Spinal cord (tissue), 10 donors: ENCODE data around the gene ZAR1. TPM values are rescaled to one million over a fixed set of nuclear protein-coding genes. Genes with fewer than 3 reads are reported as not detected.

ENCODE experiments used
- DNase-seq, 6 donors: peaks; one replicate each; pipeline versions ENCODE4 v3.0.0 to v3.0.0-alpha.2; 2013 to 2015; ENCODE audit warnings: low spot score in 6 of 6, low read depth in 4 of 6
- H3K27ac ChIP-seq: one replicate; pipeline ENCODE4 v1.5.1; 2013; ENCODE audit warnings: low read depth, low read length, control low read depth
- H3K27me3 ChIP-seq: one replicate; pipeline ENCODE4 v1.6.1; 2013; ENCODE audit warnings: low read length; ENCODE audit not compliant: control insufficient read depth, insufficient read depth
- H3K36me3 ChIP-seq: one replicate; pipeline ENCODE4 v1.6.1; 2013; ENCODE audit warnings: low read length; ENCODE audit not compliant: control insufficient read depth, insufficient read depth
- H3K4me1 ChIP-seq: one replicate; pipeline ENCODE4 v1.6.1; 2013; ENCODE audit warnings: low read length; ENCODE audit not compliant: control insufficient read depth, insufficient read depth
- H3K4me3 ChIP-seq: one replicate; pipeline ENCODE4 v1.5.1; 2013; ENCODE audit warnings: low read depth, low read length, control low read depth
- H3K9me3 ChIP-seq: one replicate; pipeline ENCODE4 v1.6.1; 2013; ENCODE audit warnings: low read length; ENCODE audit not compliant: control insufficient read depth, insufficient read depth
- WGBS: methylation state at CpG from one replicate; pipeline ENCODE4 v1.1.5; 2013; ENCODE audit warnings: missing lambda C conversion rate; ENCODE audit not compliant: insufficient coverage; 5-methylcytosine and 5-hydroxymethylcytosine counted together
- polyA plus RNA-seq, 2 donors: library from polyadenylated mRNA; unstranded; fragments of 120-200 nt; gene quantifications; one replicate each; pipeline ENCODE4 v1.2.1, GENCODE V29; 2013; ENCODE audit not compliant: insufficient read length in 2 of 2
- total RNA-seq, 2 donors: library from RNA; depleted of rRNA in 1 of 2; stranded (reverse); fragments of 120-200 nt in 1 of 2; fragments of >200 nt in 1 of 2; gene quantifications; one replicate each; pipeline versions ENCODE4 v1.2.3 to v1.2.4, GENCODE V29; 2013 to 2014
- donor health status: healthy.

Gene ZAR1
- total and polyA plus RNA-seq, 4 donors, result 0.44 TPM; not detected in 3

DNA sequence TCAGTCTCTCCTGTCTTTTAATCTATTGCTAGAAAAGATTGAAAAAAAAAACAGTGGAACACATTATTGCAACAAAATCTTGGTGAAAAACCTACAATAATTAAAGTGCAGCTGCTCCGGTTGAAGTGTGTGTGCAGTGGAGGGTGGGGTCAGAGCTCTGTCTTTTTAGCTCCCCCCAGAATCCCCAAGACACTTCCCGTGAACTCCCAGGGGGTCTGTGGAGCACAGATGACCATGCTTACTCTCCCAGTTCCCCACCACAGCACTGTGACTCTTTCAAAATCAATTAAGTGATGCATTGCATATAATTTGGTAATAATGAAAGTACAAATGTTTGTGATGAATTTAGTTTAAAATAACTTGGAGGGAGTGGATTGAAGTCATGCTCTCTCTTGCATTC lies 22.6 kb upstream of the ZAR1 start:
- Histone ChIP-seq H3K36me3 (no peaks in the 10 kb centered on the region), H3K4me1 (no peaks in the 10 kb centered on the region), H3K9me3 (no peaks in the 10 kb centered on the region), H3K4me3 (no peak overlapping the region), H3K27ac (no peak overlapping the region), H3K27me3 (no peaks in the 10 kb centered on the region)
- no CpG with 5 or more reads among the region's 2 CpGs for WGBS
- DNase-seq, result no peak

DNA sequence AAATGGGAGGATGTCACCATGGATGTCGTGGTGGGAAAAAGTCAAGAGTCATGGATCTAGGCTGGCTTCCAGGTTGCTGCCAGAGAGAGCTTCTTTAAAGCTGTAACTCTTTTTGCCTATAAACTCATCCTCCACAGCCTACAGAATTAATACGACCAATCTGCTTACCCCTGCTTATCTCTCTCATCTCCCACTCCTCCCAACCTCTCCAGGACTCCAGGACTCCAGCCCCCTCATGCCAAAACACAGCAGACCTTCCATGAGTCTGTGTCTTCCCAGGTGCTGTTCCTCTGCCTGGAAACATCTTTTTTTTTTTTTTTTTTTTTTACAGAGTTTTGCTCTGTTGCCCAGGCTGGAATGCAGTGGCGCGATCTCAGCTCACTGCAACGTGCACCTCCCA lies 22.2 kb upstream of the ZAR1 start:
- Histone ChIP-seq H3K36me3 (no peaks in the 10 kb centered on the region), H3K9me3 (no peaks in the 10 kb centered on the region), H3K27ac (no peak overlapping the region), H3K27me3 (no peaks in the 10 kb centered on the region), H3K4me1 (no peaks in the 10 kb centered on the region), H3K4me3 (no peak overlapping the region)
- 87% methylated on average over 1 of the region's 5 CpGs for WGBS
- DNase-seq, result no peak

DNA sequence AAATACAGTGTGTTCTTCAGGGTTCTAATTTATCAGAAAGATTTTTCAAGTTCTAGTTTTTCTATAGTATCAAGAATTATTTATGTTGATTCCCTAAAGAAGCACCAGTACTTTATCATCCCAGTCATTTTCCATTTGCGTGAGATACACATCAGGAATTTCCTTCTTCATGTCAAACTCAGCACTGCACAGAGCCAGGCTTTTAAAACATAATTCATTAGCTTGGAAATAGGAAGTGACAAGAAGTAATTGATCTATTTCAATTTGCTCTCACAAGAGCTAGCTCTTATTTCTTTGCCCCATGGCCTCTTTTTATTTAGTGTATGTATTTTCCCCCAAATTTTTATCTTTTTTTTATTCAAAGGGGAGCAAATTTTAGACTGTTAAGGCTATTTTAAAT lies 19.9 kb upstream of the ZAR1 start:
- Histone ChIP-seq H3K4me1 (no peaks in the 10 kb centered on the region), H3K4me3 (no peak overlapping the region), H3K9me3 (no peaks in the 10 kb centered on the region), H3K27ac (no peak overlapping the region), H3K27me3 (no peaks in the 10 kb centered on the region), H3K36me3 (no peaks in the 10 kb centered on the region)
- WGBS, result no CpG with 5 or more reads among the region's 1 CpG
- peak in 1 of 6 donors; percentile 67 for DNase-seq

DNA sequence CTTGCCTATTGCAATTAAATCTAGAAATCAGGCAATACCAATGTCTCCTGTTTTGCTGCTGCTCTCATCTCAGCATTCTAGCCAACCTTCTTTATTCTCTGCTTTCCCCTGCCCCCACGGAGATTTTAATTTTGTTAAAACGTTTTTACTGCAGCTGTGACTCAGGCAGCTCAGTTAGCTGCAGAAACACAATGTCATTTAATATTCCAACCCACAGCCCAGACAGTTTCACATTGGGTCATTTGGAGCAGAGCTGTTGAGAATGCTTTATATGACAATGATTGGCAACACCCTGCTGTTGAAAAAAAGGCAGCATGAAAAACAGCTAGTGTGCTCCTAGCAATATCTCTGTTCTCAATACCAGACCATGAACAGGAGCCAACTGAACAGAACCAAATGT lies 19.5 kb upstream of the ZAR1 start:
- no peaks in the 10 kb centered on the region for H3K27me3 ChIP-seq
- no CpG with 5 or more reads among the region's 2 CpGs for WGBS
- no peaks in the 10 kb centered on the region for H3K4me1 ChIP-seq
- no peaks in the 10 kb centered on the region for H3K36me3 ChIP-seq
- H3K27ac ChIP-seq, result no peak overlapping the region
- DNase-seq, result peak in 3 of 6 donors; percentile 29 to 91 (median 49)
- H3K9me3 ChIP-seq, result no peaks in the 10 kb centered on the region
- H3K4me3 ChIP-seq, result no peak overlapping the region

DNA sequence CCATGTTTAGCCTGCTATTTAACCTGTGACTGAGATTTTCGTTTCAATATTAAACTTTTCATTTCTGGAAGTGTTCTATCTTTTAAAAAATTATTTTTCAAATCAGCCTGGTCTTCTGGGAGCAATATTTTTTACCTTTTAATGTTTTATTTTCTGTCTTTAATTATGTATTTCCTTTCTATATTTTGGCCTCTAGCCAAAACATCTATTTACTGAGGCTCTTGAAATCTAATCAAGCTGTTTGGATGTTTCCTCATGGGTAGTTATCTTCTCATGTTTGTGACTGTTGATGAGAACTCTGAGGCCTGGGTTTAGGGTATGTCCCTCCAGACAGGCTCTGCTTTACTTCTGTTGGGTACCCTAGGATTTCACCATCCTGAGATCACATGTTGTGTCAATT lies 17.3 kb upstream of the ZAR1 start:
- Histone ChIP-seq H3K4me1 (no peaks in the 10 kb centered on the region), H3K36me3 (no peaks in the 10 kb centered on the region), H3K4me3 (no peak overlapping the region), H3K27ac (no peak overlapping the region), H3K27me3 (no peaks in the 10 kb centered on the region), H3K9me3 (no peaks in the 10 kb centered on the region)
- no CpG with 5 or more reads among the region's 1 CpG for WGBS
- no peak for DNase-seq

DNA sequence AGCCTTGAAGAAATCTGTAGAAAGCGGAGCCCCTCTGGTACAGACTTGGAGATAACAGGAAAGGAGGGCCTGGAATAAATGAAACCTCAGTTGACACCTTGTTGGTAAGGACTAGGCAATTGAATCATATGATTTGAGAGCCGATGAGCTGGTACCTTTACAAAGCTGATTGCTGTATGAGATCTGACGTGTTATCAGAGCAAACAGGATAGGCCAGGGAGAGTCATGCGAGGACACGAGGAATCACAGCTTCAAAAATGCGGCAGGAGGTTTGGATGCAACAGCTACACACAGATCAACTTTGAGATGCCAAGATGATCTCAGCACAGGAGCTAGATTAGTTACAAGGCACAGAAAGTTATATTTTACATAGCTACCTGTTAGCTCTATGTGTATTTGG lies 14.3 kb upstream of the ZAR1 start:
- Histone ChIP-seq H3K27ac (no peak overlapping the region), H3K4me1 (no peaks in the 10 kb centered on the region), H3K27me3 (peaks cover under 1% of the 10 kb centered on the region), H3K4me3 (no peak overlapping the region), H3K36me3 (no peaks in the 10 kb centered on the region), H3K9me3 (no peaks in the 10 kb centered on the region)
- DNase-seq, result no peak
- 95% methylated on average over 6 of the region's 6 CpGs for WGBS

DNA sequence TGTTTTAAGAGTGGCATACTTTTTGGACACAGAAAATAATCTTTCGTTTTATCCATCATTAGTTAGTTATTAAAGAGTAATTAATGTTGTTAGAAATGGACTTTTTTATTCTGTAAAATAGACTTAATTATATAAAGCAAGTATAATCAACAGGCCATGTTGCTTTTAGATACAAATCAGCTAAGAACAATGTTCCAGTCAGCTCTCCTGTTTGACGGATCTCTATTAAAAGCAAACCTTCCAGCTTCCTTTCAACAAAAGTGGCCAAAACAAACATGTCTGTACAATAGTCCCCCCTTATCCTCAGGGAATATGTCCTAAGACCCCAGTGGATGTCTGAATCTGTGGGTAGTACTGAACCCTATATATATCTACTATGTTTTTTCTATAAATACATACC lies 11.8 kb upstream of the ZAR1 start:
- WGBS, result no CpG with 5 or more reads among the region's 2 CpGs
- H3K36me3 ChIP-seq, result no peaks in the 10 kb centered on the region
- no peak for DNase-seq
- H3K9me3 ChIP-seq, result no peaks in the 10 kb centered on the region
- H3K4me1 ChIP-seq, result no peaks in the 10 kb centered on the region
- no peak overlapping the region for H3K27ac ChIP-seq
- H3K27me3 ChIP-seq, result peaks cover 19% of the 10 kb centered on the region
- H3K4me3 ChIP-seq, result no peak overlapping the region

DNA sequence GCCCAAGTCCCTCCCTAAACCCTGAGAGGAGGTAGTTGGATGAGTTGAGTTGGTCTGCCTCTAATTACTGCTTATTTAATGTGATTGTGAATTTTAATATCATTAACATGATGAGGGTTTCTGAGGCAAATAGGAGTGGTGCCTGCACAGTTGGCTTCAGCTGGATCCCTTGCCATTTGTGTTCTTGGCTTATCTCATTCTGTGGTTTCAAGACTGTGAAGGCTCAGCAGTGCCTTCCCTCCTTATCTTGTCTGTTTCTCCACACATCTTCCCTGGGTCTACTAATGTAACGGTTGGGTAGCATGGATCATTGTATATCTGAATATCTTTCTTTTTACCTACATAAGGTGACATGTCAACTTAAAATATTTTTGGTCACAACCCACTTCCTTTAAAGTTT lies 8.5 kb upstream of the ZAR1 start:
- WGBS, result no CpG with 5 or more reads among the region's 1 CpG
- Histone ChIP-seq H3K4me3 (no peak overlapping the region), H3K4me1 (peaks cover 7% of the 10 kb centered on the region), H3K9me3 (no peaks in the 10 kb centered on the region), H3K27ac (no peak overlapping the region), H3K36me3 (no peaks in the 10 kb centered on the region), H3K27me3 (peaks cover 43% of the 10 kb centered on the region)
- DNase-seq, result no peak

DNA sequence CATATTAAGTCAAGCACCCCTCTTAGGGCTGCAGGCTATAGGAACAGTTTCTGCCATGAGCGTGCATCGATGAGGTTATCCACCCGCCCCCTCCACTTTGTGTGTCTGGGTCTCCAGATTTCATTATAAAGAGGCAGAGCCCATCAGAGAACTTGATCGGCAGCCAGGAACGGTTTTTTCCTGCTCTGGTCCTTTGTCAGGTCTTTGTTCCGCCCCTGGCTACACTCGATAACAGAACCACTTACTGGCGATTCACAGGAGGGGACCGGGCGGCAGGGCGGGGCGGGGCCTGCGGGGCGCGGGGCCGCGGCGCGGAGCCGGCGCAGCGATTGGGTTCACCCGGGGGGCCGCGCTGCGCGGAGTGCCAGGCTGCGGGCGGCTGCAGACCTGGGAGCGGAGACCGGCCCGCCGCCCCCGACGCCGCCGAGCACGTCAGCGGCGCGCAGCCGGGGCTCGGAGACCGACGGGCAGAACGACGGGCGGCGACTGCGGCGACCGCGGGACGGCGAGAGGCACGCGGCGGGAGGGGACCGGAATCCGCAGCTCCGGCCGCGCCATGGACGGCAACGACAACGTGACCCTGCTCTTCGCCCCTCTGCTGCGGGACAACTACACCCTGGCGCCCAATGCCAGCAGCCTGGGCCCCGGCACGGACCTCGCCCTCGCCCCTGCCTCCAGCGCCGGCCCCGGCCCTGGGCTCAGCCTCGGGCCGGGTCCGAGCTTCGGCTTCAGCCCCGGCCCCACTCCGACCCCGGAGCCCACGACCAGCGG lies 6.9 kb upstream of the ZAR1 start, which contains the start of gene SLC10A4:
TSS of gene SLC10A4 (plus strand) at position 338 of the 771 bp plus-strand sequence. CDS start at position 557, 219 bp downstream.
- no peak within 1 kb of the TSS for H3K27ac ChIP-seq
- WGBS, result under 1% methylated on average over 85 of the region's 85 CpGs
- H3K36me3 ChIP-seq, result no peaks in the 10 kb centered on the region
- H3K4me3 ChIP-seq, result no peak within 1 kb of the TSS
- peaks cover 47% of the 10 kb centered on the region for H3K27me3 ChIP-seq
- DNase-seq, result peak in 2 of 6 donors; percentile 69 to 82
- peaks cover 7% of the 10 kb centered on the region for H3K4me1 ChIP-seq
- H3K9me3 ChIP-seq, result no peaks in the 10 kb centered on the region

DNA sequence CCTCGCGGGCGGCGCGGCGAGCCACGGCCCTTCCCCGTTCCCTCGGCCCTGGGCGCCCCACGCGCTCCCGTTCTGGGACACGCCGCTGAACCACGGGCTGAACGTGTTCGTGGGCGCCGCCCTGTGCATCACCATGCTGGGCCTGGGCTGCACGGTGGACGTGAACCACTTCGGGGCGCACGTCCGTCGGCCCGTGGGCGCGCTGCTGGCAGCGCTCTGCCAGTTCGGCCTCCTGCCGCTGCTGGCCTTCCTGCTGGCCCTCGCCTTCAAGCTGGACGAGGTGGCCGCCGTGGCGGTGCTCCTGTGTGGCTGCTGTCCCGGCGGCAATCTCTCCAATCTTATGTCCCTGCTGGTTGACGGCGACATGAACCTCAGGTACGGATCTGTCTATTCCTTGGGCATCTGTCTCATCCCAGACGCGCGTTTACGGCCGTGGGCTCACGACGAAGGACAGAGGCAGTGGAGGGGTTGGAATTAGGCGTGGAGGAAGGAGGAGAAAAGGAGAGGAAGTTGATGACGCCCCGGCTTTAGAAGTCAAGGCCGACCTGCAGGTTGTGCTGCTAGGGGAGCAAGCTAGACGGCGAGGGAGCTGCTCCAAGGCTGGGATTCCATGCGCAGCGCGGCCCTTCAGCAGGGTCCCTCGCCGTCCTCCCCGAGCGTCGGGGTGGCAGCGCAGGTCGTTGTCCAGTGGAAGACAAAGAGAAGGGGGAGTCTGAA lies 6.1 kb upstream of the ZAR1 start:
- H3K27me3 ChIP-seq, result peaks cover 54% of the 10 kb centered on the region
- H3K4me3 ChIP-seq, result no peak overlapping the region
- 4% methylated on average over 66 of the region's 66 CpGs for WGBS
- DNase-seq, result peak in 1 of 6 donors; percentile 29
- H3K27ac ChIP-seq, result no peak overlapping the region
- no peaks in the 10 kb centered on the region for H3K9me3 ChIP-seq
- no peaks in the 10 kb centered on the region for H3K36me3 ChIP-seq
- H3K4me1 ChIP-seq, result peaks cover 7% of the 10 kb centered on the region
